ENCODE results near the gene LRRC49.

The LRRC49 gene

GRCh38 chr15:71098920-71099319, 206.3 kb downstream of the LRRC49 start:
- no peak for DNase-seq
